DND-41 (cell line): ENCODE data around the gene DHRS7B.

Source experiments
- ATAC-seq: fragments of 200-7000 bp; cut with Tn5 transposase; 3 replicates; pipeline ENCODE4 v1.9.1; 2021; ENCODE audit warnings: low read depth; ENCODE audit not compliant: insufficient read depth
- DNase-seq: peaks from one replicate; pipeline ENCODE4 v3.0.0-alpha.2; 2020
- H2AFZ ChIP-seq: 2 replicates; pipeline ENCODE4 v1.6.0; 2012; ENCODE audit warnings: low read depth, low read length
- H3K27ac ChIP-seq: 2 replicates; pipeline ENCODE4 v1.5.1; 2012; ENCODE audit warnings: low read length, inconsistent platforms
- H3K27me3 ChIP-seq: fragments of 200-600 bp; sonication (generic); 2 replicates; pipeline ENCODE4 v1.6.0; 2012; ENCODE audit warnings: low read length, mild to moderate bottlenecking, inconsistent platforms; ENCODE audit not compliant: insufficient read depth, poor library complexity
- H3K36me3 ChIP-seq: 2 replicates; pipeline ENCODE4 v1.5.1; 2012; ENCODE audit warnings: low read length, inconsistent platforms; ENCODE audit not compliant: insufficient read depth
- H3K4me1 ChIP-seq: 2 replicates; pipeline ENCODE4 v1.5.1; 2012; ENCODE audit warnings: mild to moderate bottlenecking, low read length; ENCODE audit not compliant: insufficient read depth
- H3K4me2 ChIP-seq: 2 replicates; pipeline ENCODE4 v1.6.0; 2012; ENCODE audit warnings: mild to moderate bottlenecking, moderate library complexity, low read length, inconsistent platforms; ENCODE audit not compliant: insufficient read depth
- H3K4me3 ChIP-seq, 2 experiments: fragments of 200-600 bp in 1 of 2; shearing (Covaris generic) in 1 of 2; 2 replicates each; pipeline ENCODE4 v1.5.1; 2012 to 2016; ENCODE audit warnings: inconsistent platforms in 2 of 2, low read length in 2 of 2, mild to moderate bottlenecking in 2 of 2, low read depth in 1 of 2, moderate library complexity in 1 of 2
- H3K79me2 ChIP-seq: 2 replicates; pipeline ENCODE4 v1.6.0; 2012; ENCODE audit warnings: low read length, inconsistent platforms; ENCODE audit not compliant: insufficient read depth
- H3K9ac ChIP-seq: 2 replicates; pipeline ENCODE4 v1.6.0; 2012; ENCODE audit warnings: low read depth, mild to moderate bottlenecking, inconsistent platforms, low read length, moderate library complexity
- H3K9me3 ChIP-seq: 2 replicates; pipeline ENCODE4 v1.5.1; 2012; ENCODE audit warnings: low read length, moderate library complexity, mild to moderate bottlenecking, inconsistent platforms; ENCODE audit not compliant: insufficient read depth, severe bottlenecking
- H4K20me1 ChIP-seq: 2 replicates; pipeline ENCODE4 v1.6.0; 2012; ENCODE audit warnings: low read length; ENCODE audit not compliant: insufficient read depth
- CTCF ChIP-seq: IDR thresholded peaks from 2 replicates; pipeline ENCODE4 v1.5.1; 2012; ENCODE audit warnings: borderline replicate concordance, low read length, moderate library complexity, mild to moderate bottlenecking; ENCODE audit not compliant: poor library complexity, severe bottlenecking; ENCODE audit errors: extremely low read depth
- EZH2 ChIP-seq: IDR thresholded peaks from 3 replicates; pipeline ENCODE4 v1.6.1; 2012; ENCODE audit warnings: borderline replicate concordance, low read depth, mild to moderate bottlenecking, moderate library complexity, low read length, inconsistent platforms; ENCODE audit not compliant: severe bottlenecking

Gene DHRS7B

GRCh38 chr17:21198411-21198810 is 71.6 kb downstream of the DHRS7B start:
- Histone ChIP-seq H3K9ac (no peak overlapping the region), H3K4me3 (no peak overlapping the region), H3K27ac (no peak overlapping the region), H3K27me3 (no peaks in the 10 kb centered on the region), H3K4me2 (no peak overlapping the region), H3K4me1 (no peaks in the 10 kb centered on the region), H3K36me3 (peaks cover 68% of the 10 kb centered on the region), H2AFZ (no peak overlapping the region), H3K79me2 (peaks cover 61% of the 10 kb centered on the region), H3K9me3 (no peaks in the 10 kb centered on the region), H4K20me1 (peaks cover 77% of the 10 kb centered on the region)
- DNase-seq (no peak), ATAC-seq (no peak)
- TF ChIP-seq CTCF (no peak), EZH2 (no peak)

- Histone ChIP-seq H2AFZ (no peak overlapping the region), H3K4me2 (no peak overlapping the region), H3K4me3 (no peak overlapping the region), H3K79me2 (peaks cover 70% of the 10 kb centered on the region), H3K27me3 (no peaks in the 10 kb centered on the region), H3K9me3 (no peaks in the 10 kb centered on the region), H4K20me1 (peaks cover 83% of the 10 kb centered on the region), H3K9ac (no peak overlapping the region), H3K36me3 (peaks cover 68% of the 10 kb centered on the region), H3K27ac (no peak overlapping the region), H3K4me1 (no peaks in the 10 kb centered on the region)
- TF ChIP-seq EZH2 (no peak), CTCF (no peak)
- DNase-seq (no peak), ATAC-seq (no peak)
Measured at GRCh38 chr17:21199311-21199710, 72.5 kb downstream of the DHRS7B start.

GRCh38 chr17:21199856-21200255 is 73.1 kb downstream of the DHRS7B start:
- ATAC-seq (no peak), DNase-seq (no peak)
- Histone ChIP-seq H3K79me2 (peaks cover 75% of the 10 kb centered on the region), H3K4me3 (no peak overlapping the region), H3K27me3 (no peaks in the 10 kb centered on the region), H3K4me1 (no peaks in the 10 kb centered on the region), H3K9ac (no peak overlapping the region), H3K4me2 (no peak overlapping the region), H3K9me3 (no peaks in the 10 kb centered on the region), H3K36me3 (peaks cover 68% of the 10 kb centered on the region), H3K27ac (no peak overlapping the region), H4K20me1 (peaks cover 88% of the 10 kb centered on the region), H2AFZ (no peak overlapping the region)
- TF ChIP-seq EZH2 (no peak), CTCF (no peak)
